ENCODE results near the gene RBM33. TPM values are rescaled to one million over a fixed set of nuclear protein-coding genes. Genes with fewer than 3 reads are reported as not detected.
"Not testable (repeated sequence)": the region's sequence is repeated elsewhere in the genome, so short reads cannot be mapped to it uniquely, and the experiment has no call there.

Gene RBM33
- total RNA-seq, 1 experiment from 2014 or later = 25.8 TPM

DNA sequence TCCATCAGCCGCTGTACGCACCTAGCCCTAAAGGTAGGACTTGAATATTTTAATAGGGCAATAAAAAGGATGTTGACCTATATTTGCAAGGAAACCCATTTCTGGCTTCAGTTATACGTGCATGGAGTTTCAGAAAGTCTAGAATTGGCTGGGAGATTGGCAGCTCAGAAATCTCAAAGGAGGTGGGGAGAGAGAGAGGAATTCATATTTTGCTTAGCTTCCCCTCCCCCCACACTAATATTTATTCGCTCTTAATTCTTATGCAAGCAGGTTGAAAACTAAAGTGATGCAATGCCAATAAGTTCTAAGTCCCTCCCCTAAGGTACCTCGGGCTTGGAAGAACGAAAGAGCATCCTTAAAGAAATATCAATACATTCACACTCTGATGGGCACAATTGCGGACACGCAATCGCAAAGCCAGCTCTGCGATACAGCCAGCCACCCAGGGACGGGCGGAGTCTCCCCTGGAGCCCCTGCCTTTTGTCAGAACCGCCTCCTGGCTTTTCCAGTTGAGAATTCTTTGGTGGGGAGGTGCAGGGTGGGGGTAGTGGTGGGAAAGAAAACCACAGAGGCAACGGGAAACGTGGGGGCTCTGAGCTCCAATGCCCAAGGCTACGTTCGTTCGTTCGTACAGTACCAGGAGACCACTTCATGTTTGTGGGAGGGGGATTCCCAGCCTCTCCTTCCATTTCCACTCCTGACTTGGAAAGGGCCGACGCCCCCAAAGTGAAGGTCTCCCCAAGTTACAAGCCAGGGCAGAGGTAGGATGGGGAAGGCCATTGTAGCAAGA, 166.5 kb downstream of the RBM33 start:
- no peak for DNase-seq (ENCODE audit: low read depth, low spot score)
- in situ Hi-C loops (cut with HindIII; ENCODE audit: low pct_unique_long_range_greater_than_20kb, low sequenced_read_pairs) = no loop called here

DNA sequence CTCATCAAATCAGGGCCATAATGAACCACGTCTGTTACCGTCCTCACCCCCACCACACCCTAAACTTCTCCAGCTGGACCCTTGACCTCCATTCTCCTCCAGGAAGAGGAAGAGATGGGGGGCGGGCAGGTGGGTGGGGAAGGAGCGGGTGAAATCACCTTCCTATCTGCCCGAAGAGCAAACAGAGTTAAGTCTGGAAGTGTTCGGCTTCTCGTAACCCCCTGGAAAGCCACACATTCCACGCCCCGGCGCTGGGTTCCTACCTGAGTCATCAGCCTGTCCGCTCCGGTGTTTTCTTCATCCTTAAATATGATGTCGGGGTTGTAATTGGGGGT, 167.1 kb downstream of the RBM33 start:
- no peak for DNase-seq (ENCODE audit: low read depth, low spot score)
- in situ Hi-C loops (cut with HindIII; ENCODE audit: low pct_unique_long_range_greater_than_20kb, low sequenced_read_pairs) = no loop called here

DNA sequence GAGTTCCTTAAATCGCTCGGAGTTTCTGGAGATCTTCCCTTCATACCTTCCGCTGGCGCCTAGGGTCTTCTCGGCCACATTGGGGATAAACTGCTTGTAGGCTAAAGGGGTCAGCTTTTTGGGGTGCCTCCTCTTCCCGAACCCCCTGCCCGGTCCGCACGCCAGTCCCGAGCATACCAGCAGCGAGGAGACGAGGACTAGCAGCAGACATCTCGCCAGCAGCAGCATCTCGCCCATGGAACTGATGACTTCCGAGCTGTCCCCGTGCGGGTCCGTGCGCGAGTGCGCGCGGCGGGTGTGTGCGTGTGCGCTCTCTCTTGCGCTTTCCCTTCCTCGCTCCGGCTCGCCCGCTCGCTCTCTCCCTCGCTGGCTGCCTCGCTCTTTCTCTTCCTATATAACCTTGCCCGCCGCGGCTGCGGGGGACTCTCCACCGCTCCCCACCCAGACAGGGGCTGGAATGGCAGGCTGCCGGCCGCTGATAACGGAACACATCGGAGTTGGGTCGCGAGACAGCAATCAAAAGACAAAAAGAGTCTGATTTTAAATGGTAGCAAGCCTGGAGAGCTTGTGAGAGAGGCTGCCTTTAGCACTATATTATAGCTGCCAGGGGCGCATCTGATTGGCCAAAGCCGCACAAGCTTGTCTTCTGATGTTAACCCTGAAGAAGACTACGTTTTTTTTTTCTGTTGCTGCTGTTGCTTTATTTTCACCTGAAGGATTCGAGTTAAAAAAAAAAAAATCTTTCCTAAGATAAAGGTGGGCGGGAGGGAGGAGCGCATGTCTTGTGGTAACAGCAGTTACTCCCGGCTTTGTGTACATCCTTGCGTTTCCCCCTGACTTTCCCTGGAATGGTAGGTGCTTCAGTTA, 167.7 kb downstream of the RBM33 start, which contains the start of gene SHH:
Gene SHH (minus strand): TSS at position 569 of the 867 bp plus-strand sequence. CDS start 341 bp downstream, at position 228.
- DNase-seq (ENCODE audit: low read depth, low spot score) = no peak
- in situ Hi-C loops (cut with HindIII; ENCODE audit: low pct_unique_long_range_greater_than_20kb, low sequenced_read_pairs) = no loop called here

DNA sequence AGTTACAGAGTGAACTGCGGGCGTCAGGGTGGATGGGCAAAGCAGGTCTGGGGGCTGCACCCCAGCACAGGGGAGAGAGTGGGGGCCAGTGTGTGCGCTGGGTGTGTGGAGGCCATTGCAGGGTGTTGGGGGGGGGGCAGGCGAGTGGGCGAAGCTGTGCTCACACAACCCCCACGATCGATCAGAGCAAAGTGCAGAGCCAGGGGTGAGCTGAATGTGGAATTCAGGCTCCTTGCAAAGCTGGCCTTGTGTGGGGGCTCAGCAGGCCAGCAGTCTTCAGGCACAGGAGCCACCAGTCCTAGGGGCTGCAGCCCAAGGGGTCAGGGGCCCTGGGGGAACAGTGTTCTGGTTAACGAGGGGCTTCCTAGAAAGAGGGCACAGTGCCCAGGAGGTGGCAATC, 168.7 kb downstream of the RBM33 start:
- in situ Hi-C loops (cut with HindIII; ENCODE audit: low pct_unique_long_range_greater_than_20kb, low sequenced_read_pairs) = no loop called here

DNA sequence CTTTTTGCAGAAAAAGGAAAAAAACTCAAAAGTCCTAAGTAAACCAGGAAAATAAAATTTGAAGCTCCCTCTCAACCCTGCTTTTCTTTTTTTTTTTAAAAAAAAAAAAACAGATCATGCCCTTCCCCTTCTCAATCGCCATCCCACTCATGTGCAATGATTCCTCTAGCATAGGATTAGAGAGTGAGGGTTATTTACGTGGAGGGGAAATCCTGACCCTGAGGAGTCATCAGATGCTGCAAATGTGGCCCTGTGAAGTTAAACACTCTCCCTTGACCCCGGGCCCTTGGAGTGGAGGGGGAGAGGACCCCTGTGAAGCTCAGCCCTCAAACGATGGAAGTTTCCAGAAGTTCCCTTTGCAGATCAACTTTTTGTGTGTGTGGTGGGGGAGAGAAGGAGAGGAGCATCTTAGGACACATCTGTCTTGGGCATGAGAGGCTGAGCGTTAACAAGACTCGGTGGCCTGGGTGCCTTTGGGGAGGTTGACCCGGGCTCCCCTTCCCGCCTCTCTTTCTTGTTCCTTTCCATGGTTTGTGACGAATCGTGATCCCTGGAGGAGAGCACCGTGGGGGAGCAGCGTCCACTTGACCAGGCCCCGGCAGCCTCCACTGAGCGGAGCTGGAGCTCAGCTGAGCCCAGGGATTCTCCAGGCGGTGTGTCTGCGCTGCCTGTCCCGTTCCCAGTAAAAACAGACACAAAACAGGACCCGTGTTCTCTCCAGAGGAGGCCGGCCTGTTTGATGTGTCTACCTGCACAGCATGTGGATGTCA, 169.3 kb downstream of the RBM33 start:
- DNase-seq (ENCODE audit: low read depth, low spot score) = no peak
- in situ Hi-C loops (cut with HindIII; ENCODE audit: low pct_unique_long_range_greater_than_20kb, low sequenced_read_pairs) = no loop called here

More for the DNA sequence above, 168.7 kb downstream of the RBM33 start:
- DNase-seq (ENCODE audit: low read depth, low spot score) = no peak

DNA sequence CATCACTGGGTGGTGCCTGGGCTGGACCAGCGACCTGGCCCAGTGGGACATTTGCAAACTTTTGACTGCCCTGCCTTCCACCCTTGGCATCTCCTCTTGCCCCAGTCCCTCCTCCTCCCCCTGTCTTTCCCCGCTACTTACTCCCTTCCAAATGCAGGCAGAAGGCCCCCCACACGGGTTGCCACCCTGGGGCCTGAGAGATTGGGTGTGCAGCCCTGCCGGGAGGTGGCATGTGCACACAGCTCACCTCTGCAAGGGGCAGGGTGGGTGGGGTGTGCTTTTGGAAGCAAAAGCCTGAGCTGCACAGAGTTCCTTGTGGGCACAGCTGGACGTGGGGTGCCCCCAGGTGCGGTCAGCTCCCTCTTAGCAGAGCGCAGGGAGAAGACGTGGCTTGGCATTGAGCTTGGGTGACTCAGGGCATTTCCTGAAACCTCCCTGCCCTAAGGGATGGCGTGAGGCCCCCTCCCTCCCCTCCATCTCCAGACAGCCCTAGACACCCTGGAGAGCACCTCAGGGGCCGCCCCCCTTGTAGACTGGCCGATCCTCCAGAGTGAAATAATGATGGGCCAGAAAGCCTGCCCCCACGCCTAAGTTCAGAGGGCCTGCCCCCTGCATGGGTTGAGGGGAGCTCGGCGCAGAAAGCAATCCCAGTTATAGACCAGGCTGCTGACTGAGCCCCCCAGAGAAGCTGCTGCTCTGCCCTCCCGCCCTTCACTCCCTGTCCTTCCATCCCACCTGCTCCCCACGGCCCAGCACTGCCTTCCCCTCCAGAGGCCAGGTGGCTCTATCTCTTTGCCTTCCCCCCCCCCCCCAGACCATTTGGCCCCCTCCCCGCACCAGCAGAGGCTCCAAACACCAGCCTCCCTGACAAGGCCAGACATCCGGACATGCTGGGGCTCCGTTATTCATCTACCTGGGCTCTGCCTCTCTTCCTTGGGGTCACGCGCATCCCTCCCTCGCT, 170.1 kb downstream of the RBM33 start:
- no peak for DNase-seq (ENCODE audit: low read depth, low spot score)
- in situ Hi-C loops (cut with HindIII; ENCODE audit: low pct_unique_long_range_greater_than_20kb, low sequenced_read_pairs) = no loop called here

DNA sequence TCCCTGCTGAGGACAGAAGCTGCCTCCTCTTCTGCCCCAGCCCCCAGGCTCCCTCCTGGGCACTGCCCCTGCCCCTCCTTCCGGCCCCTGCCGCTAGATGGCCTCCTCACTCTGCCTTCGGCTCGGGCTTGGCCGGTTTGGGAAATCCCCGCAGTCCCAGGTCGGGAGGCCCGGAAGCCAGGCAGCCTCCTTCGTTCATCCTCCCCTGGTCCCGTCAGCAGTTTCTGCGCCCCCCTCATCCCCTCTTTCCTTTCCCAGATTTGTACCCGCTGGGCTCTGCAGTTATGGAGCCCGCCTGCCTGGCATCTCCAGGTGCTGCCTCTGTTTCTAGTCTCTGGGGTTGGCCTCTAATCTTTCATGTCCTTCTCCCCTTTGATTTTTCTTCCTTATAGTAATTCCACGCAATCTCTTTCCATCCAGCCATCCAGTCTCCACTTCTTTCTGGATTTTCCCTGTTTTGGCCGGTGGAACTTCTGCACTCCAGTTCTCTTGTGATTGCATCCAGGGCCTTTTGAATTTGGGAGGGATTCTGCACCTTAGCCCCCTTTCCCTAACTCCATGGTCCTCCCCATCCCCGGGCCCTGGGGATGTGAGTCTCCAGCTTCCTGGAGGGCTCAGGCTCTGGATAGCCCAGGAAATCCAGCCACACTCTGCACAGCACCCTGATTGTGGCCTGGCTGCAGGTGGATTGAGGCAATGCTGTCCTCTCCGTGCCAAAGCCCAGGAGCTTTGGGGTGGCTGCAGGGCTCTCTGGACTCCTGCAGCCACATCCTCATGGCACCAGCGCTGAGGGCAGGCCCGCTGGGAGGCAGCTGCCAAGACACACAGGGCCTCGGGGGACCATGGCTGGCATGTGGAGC, 171.1 kb downstream of the RBM33 start:
- in situ Hi-C loops (cut with HindIII; ENCODE audit: low pct_unique_long_range_greater_than_20kb, low sequenced_read_pairs) = no loop called here

DNA sequence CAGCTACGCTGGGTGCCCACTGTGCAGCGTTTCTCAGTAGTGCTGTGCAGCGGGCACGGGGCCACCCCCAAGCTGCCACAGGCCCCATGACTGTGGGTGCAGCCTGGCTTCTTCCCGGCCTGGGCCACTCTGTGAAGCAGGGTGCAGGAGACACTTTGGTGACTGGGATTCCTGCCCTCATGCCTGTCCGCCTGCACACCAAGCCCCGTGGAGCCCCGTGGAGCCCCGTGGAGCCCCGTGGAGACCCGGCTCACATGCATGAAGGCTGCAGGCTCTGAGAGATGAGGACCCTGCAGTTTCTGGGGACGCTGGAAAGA, 171.7 kb downstream of the RBM33 start:
- in situ Hi-C loops (cut with HindIII; ENCODE audit: low pct_unique_long_range_greater_than_20kb, low sequenced_read_pairs) = no loop called here
- DNase-seq (ENCODE audit: low read depth, low spot score) = no peak

More for the DNA sequence above, 171.1 kb downstream of the RBM33 start:
- peak; percentile 78 for DNase-seq (ENCODE audit: low read depth, low spot score)

DNA sequence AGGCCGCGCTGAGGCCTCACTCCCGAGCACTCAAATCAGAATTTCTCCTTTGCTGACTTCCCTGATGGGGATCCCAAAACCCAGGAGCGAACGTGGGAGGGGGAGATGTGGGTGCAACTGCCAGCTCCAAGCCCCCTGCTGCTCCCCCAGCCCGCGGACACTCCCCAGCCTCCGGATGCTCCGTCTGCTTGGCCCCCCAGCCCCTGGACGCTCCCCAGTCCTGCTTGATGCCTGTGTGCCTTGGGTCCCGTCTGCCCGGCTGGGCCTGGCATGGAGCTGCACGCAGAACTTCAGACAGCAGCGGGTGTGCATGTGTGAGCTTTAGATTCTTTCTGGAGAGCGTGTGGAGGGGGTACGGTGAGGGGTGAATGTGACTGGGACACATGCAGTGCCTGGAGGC, 172.5 kb downstream of the RBM33 start:
- in situ Hi-C loops (cut with HindIII; ENCODE audit: low pct_unique_long_range_greater_than_20kb, low sequenced_read_pairs) = no loop called here
- no peak for DNase-seq (ENCODE audit: low read depth, low spot score)

DNA sequence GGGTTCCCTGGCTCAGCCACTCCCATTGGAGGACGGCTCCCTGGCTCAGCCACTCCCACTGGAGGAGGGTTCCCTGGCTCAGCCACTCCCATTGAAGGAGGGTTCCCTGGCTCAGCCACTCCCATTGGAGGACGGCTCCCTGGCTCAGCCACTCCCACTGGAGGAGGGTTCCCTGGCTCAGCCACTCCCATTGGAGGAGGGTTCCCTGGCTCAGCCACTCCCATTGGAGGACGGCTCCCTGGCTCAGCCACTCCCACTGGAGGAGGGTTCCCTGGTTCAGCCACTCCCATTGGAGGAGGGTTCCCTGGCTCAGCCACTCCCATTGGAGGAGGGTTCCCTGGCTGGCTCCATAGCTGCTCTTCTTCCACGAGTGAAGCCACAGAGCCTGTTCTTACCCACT, 173.1 kb downstream of the RBM33 start:
- DNase-seq (ENCODE audit: low read depth, low spot score); in situ Hi-C loops (cut with HindIII; ENCODE audit: low pct_unique_long_range_greater_than_20kb, low sequenced_read_pairs): not testable (repeated sequence)

DNA sequence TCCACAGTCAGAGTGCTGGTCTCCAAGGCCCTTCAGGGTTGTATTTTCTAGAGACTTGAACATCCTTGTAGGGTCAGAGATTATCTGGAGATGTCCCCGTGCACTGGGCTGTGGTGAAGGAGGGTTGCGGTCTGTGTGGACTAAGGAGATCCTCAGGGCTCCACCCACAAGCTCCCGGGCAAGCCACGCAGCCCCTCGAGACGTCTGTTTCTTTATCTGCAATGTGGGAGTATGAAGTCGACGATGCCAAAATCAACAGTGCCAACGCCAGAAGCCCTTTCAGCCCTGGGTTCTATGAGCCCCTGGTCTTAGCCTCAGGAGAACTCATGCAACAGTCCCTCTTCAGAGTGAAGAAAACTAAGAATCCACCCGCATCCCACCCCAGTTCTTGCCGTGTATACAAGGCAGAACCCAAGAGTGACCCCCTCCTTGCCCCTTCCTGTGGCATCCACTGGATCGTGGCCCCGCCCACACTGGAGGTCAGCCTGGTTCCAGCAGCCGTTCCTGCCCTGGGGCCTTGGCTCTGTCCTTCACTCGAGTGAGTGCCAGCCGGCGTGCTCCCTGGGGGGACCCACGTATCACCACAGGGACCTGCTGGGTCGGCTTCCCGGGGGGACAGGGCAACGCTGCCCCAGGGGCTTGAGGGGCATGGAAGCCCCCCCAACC, 173.8 kb downstream of the RBM33 start:
- in situ Hi-C loops (cut with HindIII; ENCODE audit: low pct_unique_long_range_greater_than_20kb, low sequenced_read_pairs) = no loop called here
- no peak for DNase-seq (ENCODE audit: low read depth, low spot score)

DNA sequence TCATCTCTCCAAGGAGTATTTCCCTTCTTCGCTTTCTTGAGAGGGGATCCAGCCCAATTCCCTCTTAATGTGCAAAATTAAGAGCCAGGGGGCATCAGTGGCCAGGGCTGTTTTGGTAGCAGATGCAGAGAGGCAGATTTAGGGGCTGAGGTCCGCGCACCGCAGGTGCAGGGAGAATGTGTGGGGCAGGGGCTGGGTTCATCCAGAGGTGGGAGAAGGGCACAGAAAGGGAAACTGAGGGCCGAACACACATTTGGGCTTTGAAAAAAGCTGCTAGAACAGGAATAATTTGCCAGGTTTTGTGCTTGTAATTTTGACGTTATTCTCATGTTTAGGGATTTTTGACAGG, 174.3 kb downstream of the RBM33 start:
- in situ Hi-C loops (cut with HindIII; ENCODE audit: low pct_unique_long_range_greater_than_20kb, low sequenced_read_pairs) = no loop called here
- DNase-seq (ENCODE audit: low read depth, low spot score) = no peak

DNA sequence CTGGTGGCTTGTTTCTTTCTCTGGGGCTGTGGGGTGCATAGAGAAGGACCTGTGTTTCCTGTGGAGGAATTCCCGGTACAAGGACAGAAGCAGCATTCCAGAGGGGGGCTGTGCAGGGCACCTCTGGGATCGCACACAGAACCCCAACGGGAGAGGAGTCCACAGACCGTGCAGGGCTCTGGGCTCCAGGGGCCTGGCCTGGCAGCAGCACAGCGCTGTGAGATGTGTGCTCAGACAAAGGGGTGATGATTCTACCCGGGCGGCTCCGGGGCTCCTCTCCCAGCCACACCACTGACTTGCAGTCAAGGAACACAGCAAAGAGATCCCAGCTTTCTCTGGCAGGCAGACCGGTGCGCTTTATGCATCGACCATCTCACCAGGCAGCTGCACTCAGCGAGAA, 174.7 kb downstream of the RBM33 start:
- in situ Hi-C loops (cut with HindIII; ENCODE audit: low pct_unique_long_range_greater_than_20kb, low sequenced_read_pairs) = no loop called here
- DNase-seq (ENCODE audit: low read depth, low spot score) = no peak

DNA sequence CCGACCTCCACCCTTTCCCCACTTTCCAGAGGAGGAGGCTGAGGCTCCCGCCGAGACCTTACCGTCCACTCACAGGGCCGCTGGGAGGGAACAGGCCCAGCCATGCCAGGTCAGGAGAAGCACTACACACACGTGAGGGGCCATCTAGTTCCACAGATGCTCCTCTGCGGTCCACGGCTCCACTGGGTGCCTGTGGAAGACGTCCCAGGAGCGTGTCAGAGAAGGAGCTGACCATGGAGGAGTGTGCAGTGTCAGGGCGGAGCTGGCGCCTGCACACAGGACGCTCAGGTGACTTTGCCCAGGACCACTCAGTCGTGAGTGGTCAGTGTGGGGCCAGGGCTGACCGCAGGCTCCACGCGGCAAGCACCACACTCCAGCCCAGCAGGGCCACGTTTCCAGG, 175.8 kb downstream of the RBM33 start:
- in situ Hi-C loops (cut with HindIII; ENCODE audit: low pct_unique_long_range_greater_than_20kb, low sequenced_read_pairs) = no loop called here

DNA sequence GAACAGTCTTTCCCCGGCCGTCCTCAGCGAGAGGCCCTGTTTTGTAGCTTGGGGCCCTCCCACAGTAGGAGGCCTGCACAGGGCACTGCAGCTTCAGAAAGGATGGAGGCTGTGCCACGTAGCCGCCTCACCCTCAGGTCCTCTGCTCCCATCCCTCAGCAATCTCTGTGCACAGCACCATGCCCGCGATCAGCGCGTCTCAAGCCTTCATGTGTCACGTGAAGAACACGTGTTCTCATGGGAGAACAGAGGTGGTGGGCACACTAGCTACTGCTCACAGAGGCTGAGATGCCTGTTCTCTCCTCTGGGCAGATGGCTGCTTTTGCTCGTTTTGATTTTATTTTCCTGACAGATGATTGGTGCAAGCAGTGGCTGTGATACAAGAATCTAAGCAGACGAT, 176.3 kb downstream of the RBM33 start:
- no peak for DNase-seq (ENCODE audit: low read depth, low spot score)
- in situ Hi-C loops (cut with HindIII; ENCODE audit: low pct_unique_long_range_greater_than_20kb, low sequenced_read_pairs) = no loop called here

More for the DNA sequence above, 175.8 kb downstream of the RBM33 start:
- no peak for DNase-seq (ENCODE audit: low read depth, low spot score)

DNA sequence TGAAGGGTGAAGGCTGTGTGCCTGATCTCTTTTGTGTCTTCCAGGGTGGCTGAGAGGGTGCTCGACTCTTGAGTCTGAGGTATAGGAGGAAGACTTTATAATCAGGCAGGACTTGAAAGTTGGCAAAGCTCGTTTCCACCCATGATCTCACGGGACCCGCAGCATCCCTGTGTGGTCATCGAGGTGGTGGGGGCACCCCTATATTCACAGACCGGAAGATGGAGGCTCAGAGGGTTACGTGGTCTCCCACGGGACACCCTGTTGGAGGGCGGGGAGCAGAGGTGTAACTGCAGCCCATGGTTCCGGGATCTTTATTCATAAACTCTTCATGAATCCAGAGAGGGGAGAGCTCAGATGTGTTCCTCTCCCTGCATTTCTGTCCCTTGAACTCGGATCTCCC, 177.4 kb downstream of the RBM33 start:
- no peak for DNase-seq (ENCODE audit: low read depth, low spot score)
- in situ Hi-C loops (cut with HindIII; ENCODE audit: low pct_unique_long_range_greater_than_20kb, low sequenced_read_pairs) = no loop called here

Measured in SK-MEL-5 (cell line).